SK-MEL-5 (cell line): ENCODE measurements around the gene ZNF442. TPM values are rescaled to one million over a fixed set of nuclear protein-coding genes. Genes with fewer than 3 reads are reported as not detected.
"Not testable (repeated sequence)": the region's sequence is repeated elsewhere in the genome, so short reads cannot be mapped to it uniquely, and the experiment has no call there.

ENCODE experiments used
- DNase-seq: peaks from one replicate; pipeline ENCODE4 v3.0.0-alpha.2; 2016; ENCODE audit warnings: low read depth, low spot score
- in situ Hi-C: cut with HindIII; loops from 2 replicates; pipeline ENCODE4 v1.10.0; 2016; ENCODE audit warnings: low sequenced_read_pairs, high pct_unique_total_duplicates, low pct_unique_long_range_greater_than_20kb
- polyA plus RNA-seq, 2 experiments: library from polyadenylated mRNA; depleted of rRNA; stranded (reverse); fragments of >200 nt; gene quantifications; 2 replicates each; pipeline ENCODE4 v1.2.3, GENCODE V29; 2015
- total RNA-seq: library from RNA; depleted of rRNA; stranded (reverse); fragments of >200 nt; shearing (Covaris generic); gene quantifications from 2 replicates; pipeline ENCODE4 v1.2.3, GENCODE V29; 2014; rRNA removed

The ZNF442 gene
- 0.27 and 0.58 TPM in 2 replicates for total RNA-seq
- polyA plus RNA-seq (2015; cell fraction: cytosol; rRNA removed): 0.04 TPM in 1 of 2 replicates, not detected in the other
- polyA plus RNA-seq (2015; cell fraction: nucleus; rRNA removed): 0.05 TPM in 1 of 2 replicates, not detected in the other

DNA sequence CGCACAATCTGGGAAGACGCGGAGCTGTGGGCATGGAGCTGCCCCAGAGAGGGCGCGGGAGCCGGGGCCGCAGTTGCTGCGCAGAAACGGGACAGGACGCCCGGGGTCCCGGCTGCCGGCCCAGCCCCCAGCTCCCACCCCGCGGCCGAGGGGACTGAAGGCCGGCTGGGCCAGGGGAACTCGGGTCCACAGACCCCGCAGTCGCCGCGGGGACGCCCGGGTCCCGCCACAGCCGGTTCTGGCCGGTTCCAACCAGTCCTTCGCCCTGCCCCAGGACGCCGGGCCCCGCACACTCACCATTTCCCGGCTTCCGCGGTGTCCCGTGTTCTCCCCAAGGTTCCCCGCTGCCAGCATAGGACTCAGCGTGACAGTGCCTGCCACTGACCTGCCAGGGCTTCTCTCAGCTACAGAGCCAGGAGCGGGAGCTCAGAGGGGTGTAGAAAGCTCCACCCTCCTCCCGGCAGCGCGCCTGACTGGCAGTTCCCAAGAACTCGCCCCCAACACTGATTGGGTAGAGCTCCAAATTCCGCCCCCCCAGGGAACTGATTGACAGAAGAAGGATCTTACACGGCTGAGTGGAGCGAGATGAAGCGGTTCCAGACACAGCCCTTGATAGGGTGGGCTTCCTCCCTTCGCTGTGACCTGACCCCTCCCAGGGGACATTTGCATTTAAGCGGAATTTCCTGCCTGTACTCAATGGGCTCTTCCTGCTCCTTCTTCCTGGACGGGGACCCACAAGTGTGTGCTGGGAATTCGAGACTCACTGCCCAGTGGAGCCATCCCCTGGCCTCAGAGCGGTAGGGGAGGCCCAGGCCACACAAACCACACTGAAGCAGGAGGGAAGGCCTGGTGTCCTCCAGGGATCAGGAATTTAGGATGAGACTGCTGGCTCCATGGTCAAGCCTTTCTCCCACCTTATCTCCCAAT lies at the start of gene ZNF442:
TSS of gene ZNF442 (minus strand) at position 448 of the 927 bp plus-strand sequence. CDS start 2,052 bp downstream, outside the sequence.
- peak; percentile 80 for DNase-seq
- in situ Hi-C loops: no loop called here

DNA sequence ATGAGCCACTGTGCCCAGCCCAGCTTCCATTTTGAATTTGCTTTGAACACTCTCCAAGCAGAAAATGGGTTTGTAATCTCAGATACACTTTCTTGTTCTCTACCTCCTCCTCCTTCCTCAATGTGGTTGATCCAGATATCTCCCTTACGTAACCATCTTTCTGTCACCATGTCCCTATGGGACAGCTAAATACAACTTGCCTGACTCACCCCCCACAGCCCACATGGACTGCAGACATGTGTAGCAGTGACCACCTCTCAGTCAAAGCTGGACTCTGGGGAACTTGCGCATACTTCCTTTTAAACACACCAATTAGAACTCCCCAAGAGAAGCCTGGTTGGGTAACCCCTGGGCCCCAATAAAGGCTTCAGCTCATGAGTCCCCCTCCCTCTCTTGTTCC lies 46.4 kb upstream of the ZNF442 start:
- in situ Hi-C loops: no loop called here
- no peak for DNase-seq

- in situ Hi-C loops: no loop called here
- DNase-seq: peak; percentile 92
Observed at GRCh38 chr19:12400633-12401502, 35.4 kb upstream of the ZNF442 start, which contains the start of gene ZNF799. Gene ZNF799 (minus strand): TSS chr19:12401271. CDS start chr19:12401070, 201 bp downstream.

DNA sequence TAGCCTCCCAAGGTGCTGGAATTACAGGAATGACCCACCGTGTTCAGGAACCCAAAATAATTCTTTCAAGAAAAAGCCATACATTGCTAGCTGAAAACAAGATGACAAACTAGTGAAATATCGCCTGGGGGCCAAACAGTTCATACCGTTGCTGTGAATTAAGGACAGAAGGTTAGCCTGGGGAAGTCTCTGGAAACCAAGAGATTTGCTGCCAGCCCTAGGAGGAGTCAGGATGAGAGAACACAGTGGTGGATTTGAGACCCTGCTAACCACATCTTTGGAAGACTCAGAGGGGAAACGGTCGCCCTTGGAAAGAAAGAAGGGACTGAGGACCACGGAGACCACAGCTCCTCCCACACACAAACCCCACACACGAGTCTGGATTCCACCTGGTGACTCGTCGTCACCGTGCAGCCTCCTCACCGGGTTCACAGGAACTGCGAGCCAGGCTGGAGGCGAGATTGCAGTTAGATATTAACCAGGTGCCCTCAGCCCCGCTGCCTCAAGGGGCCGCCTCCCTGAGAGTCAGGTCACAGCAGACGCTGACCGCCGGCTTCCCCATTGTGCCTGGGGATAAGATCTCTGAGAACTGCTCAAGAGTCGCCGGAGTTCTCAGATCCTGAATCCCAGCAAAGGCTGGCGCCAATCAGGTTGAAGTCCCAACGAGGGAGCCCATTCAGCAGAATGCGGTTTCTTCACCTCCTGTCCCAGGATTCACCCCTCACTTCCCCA lies 34.6 kb upstream of the ZNF442 start:
- in situ Hi-C loops: not testable (repeated sequence)

DNA sequence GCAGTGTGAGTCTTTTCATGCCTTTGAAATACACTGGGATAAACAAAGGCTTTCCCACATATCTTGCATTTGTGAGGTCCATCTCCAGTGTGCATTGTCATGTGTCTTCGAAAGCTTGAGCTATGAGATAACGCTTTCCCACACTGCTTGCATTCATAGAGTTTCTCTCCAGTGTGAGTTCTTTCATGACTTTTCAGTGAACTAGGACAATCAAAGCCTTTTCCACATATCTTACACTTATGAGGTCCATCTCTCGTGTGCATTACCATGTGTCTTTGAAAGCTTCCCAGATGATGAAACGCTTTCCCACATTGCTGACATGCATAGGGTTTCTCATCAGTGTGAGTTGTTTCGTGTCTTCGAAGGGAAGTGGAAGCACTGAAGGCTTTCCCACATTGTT lies 25.7 kb upstream of the ZNF442 start:
- DNase-seq, in situ Hi-C loops: not testable (repeated sequence)

More for the DNA sequence above, 34.6 kb upstream of the ZNF442 start:
- not testable (repeated sequence) for DNase-seq

DNA sequence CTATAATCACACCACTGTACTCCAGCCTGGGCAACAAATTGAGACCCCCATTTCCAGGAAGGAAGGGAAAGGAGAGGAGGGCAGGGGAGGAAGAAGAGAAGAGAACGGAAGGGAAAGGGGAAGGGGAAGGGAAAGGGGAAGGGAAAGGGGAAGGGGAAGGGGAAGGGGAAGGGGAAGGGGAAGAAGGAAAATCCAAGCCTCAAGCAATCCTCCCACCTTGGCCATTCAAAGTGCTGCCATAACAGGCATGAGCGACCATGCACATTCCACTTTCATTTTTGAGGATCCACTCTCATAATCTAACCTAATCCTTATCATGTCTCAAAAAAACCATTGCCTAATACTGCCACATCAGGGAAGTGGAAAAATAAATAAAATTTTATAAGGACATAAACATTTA lies 20.9 kb upstream of the ZNF442 start:
- DNase-seq, in situ Hi-C loops: not testable (repeated sequence)

DNA sequence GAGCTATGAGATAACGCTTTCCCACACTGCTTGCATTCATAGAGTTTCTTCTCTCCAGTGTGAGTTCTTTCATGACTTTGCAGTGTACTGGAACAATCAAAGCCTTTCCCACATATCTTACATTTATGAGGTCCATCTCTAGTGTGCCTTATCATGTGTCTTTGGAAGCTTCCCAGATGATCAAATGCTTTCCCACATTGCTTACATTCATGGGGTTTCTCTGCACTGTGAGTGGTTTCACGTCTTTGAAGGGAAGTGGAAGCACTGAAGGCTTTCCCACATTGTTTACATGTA lies 14.9 kb upstream of the ZNF442 start:
- in situ Hi-C loops: no loop called here

GRCh38 chr19:12379732-12380443 lies 14.4 kb upstream of the ZNF442 start:
- no peak for DNase-seq
- in situ Hi-C loops: no loop called here

More for the DNA sequence above, 14.9 kb upstream of the ZNF442 start:
- DNase-seq: no peak

- in situ Hi-C loops: no loop called here
Observed at GRCh38 chr19:12374026-12374425, 8.5 kb upstream of the ZNF442 start.

GRCh38 chr19:12364391-12365235 lies 870 bp downstream of the ZNF442 start:
- no peak for DNase-seq
- in situ Hi-C loops: no loop called here

More at GRCh38 chr19:12374026-12374425, 8.5 kb upstream of the ZNF442 start:
- no peak for DNase-seq

DNA sequence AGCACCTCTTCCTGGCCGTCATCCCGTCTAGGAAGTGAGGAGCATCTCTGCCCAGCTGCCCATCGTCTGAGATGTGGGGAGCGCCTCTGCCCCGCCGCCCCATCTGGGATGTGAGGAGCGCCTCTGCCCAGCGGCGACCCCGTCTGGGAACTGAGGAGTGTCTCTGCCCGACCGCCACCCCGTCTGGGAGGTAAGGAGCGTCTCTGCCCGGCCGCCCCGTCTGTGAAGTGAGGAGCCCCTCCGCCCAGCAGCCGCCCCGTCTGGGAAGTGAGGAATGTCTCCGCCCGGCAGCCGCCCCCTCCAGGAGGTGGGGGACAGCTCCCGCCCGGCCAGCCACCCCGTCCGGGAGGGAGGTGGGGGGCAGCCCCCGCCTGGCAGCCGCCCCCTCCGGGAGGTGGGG lies 3.2 kb downstream of the ZNF442 start:
- in situ Hi-C loops, DNase-seq: not testable (repeated sequence)

- no peak for DNase-seq
- in situ Hi-C loops: no loop called here
Observed at GRCh38 chr19:12353375-12353774, 12.1 kb downstream of the ZNF442 start.

DNA sequence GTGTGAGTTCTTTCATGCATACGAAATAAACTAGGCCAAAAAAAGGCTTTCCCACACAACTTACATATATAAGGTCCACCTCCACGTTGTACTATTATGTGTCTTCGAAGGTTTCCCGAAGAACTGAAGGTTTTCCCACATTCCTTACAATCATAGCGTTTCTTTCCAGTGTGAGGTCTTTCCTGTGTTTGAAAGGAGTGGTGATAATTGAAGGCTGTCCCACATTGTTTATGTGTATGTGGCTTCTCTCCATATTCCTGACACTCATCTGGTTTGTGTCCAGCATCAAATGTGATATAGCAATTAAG lies 14.6 kb downstream of the ZNF442 start:
- in situ Hi-C loops: no loop called here
- no peak for DNase-seq

DNA sequence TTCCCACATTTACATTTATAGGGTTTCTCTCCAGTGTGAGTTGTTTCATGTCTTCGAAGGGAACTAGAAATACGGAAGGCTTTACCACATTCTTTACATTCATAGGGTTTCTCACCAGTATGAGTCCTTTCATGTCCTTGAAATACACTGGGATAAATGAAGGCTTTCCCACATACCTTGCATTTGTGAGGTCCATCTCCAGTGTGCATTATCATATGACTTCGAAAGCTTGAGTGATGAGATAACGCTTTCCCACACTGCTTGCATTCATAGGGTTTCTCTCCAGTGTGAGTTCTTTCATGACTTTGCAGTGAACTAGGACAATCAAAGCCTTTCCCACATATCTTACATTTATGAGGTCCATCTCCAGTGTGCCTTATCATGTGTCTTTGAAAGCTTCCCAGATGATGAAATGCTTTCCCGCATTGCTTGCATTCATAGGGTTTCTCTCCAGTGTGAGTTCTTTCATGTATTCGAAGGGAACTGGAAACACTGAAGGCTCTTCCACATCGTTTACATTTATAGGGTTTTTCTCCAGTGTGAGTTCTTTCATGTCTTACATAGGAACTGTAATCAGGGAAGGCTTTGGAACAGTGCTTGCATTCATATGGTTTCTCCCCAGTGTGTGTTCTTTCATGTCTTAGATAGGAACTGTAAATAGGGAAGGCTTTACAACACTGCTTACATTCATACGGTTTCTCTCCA lies 15.1 kb downstream of the ZNF442 start:
- in situ Hi-C loops: no loop called here
- DNase-seq: no peak

DNA sequence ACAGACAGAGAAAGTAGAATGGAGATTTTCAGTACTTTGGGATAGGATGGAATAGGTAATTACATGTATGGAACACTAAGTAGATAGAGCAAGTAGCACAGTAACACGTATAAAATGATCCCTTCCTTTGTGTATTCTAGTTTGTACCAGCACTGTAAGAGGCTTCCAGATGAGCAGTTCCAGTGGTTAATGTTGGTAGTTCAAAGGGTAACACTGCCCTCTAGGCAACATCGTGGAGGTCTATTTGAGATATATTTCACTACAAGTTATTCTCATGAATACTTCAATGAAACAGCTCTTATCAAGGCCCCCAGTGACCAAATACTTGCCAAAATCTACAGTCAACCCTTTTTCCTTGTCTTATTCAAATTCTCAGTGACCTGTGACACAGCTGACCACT lies 18.6 kb downstream of the ZNF442 start:
- DNase-seq: peak; percentile 26
- in situ Hi-C loops: no loop called here

- in situ Hi-C loops: no loop called here
- DNase-seq: no peak
Observed at GRCh38 chr19:12345197-12345596, 20.3 kb downstream of the ZNF442 start.
